ENCODE data around the gene THRB.

DNA sequence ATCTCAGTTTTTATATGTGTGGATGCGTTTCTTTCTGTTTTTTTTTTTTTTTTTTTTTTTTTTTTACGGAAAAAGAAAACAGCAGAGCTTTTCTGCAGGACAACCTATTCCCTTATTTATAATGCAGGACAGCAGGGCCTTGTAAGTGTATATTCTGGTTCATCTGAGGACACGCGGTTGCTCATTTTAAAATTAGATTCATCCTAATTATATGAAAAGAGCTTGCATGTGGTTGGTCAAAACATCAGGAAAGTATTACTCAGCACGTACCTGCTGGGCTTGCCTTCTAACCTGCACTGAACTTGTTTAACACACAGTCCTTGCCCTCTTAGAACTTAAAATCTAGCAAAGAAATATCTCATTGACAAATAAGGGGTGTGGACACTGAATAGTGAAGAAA, 13.5 kb downstream of the THRB start:
- no peak for TF ChIP-seq ZNF274 (IDR thresholded peaks at IDR 0.05; ENCODE audit: low read length)
- TF ChIP-seq ZNF274 (tag by site-specific recombination; IDR thresholded peaks at IDR 0.05; ENCODE audit: borderline replicate concordance): no peak
- no peak for TF ChIP-seq ZNF830 (tag by site-specific recombination; IDR thresholded peaks at IDR 0.05; ENCODE audit: low read depth)
- no peak for TF ChIP-seq CTCF (tag by site-specific recombination; IDR thresholded peaks at IDR 0.05)
- TF ChIP-seq ZNF18 (tag by site-specific recombination; IDR thresholded peaks at IDR 0.05): no peak
- TF ChIP-seq ZNF366 (tag by site-specific recombination; conservative IDR thresholded peaks at IDR 0.05): no peak
- TF ChIP-seq ZBTB7A (tag by site-specific recombination; IDR thresholded peaks at IDR 0.05; ENCODE audit: low read depth): no peak
- TF ChIP-seq ZNF24 (tag by site-specific recombination; IDR thresholded peaks at IDR 0.05): no peak
